Activated CD4-positive, alpha-beta T cell treated with anti-CD3 and anti-CD28 coated beads, Interleukin-2, amount 10 ng/mL, durations not matched to agents 7 days and 5 days (primary cell): ENCODE data around the gene JAK1. TPM values are rescaled to one million over a fixed set of nuclear protein-coding genes. Genes with fewer than 3 reads are reported as not detected.

Experiments used
- CTCF ChIA-PET: fragments of 350-600 bp; sonication (Branson Sonifier 250); formaldehyde crosslinking; loops from one replicate; lab custom pipeline; 2021; ENCODE audit warnings: antibody characterized with exemption; lab: Charles Lee
- POLR2A ChIA-PET: fragments of 350-600 bp; sonication (Branson Sonifier 250); formaldehyde crosslinking; loops from one replicate; lab custom pipeline; 2021; ENCODE audit warnings: antibody characterized with exemption; lab: Charles Lee
- DNase-seq: peaks from one replicate; pipeline ENCODE4 v3.0.0-alpha.2; 2020
- H3K27ac Mint-ChIP-seq: one replicate; pipeline ENCODE4 v1.8.0; 2021; ENCODE audit warnings: mild to moderate bottlenecking, moderate library complexity, mixed read lengths
- H3K27me3 Mint-ChIP-seq: one replicate; pipeline ENCODE4 v1.8.0; 2021; ENCODE audit warnings: mixed read lengths
- H3K36me3 Mint-ChIP-seq: one replicate; pipeline ENCODE4 v1.8.0; 2021; ENCODE audit warnings: low read depth, mixed read lengths
- H3K4me1 Mint-ChIP-seq: one replicate; pipeline ENCODE4 v1.8.0; 2021; ENCODE audit warnings: mixed read lengths
- H3K4me3 Mint-ChIP-seq: one replicate; pipeline ENCODE4 v1.8.0; 2021; ENCODE audit warnings: mild to moderate bottlenecking, moderate library complexity, mixed read lengths
- H3K9me3 Mint-ChIP-seq: one replicate; pipeline ENCODE4 v1.8.0; 2021; ENCODE audit warnings: mixed read lengths
- total RNA-seq, 2 experiments: library from RNA; stranded (reverse); gene quantifications; one replicate each; pipeline ENCODE4 v1.2.3, GENCODE V29; 2021

JAK1 gene
- total RNA-seq, 2 experiments from 2014 or later, result 198 to 212 TPM

DNA sequence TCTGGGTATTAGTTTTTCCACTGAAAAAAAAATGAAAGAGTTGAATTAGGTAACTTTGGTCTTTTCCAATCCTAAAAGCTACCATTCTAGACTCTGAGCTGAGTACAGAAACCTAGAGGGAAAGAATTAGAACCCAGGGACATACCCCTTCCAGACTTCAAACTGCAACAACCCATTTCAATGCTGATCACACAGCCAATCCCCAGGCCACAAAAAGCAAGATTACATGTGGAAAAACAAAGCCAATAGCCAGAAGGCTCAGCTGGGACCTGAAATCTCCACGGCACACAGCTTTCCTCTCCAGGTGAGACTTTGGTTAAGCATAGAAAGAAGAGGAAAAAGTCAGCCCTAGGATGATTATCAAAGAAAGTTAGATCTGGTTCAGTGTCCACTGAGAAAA, 88.8 kb downstream of the JAK1 start:
- no peak for DNase-seq
- Mint-ChIP-seq H3K27me3 (no peaks in the 10 kb centered on the region), H3K27ac (peak overlapping the region; percentile 86), H3K4me3 (peak overlapping the region; percentile 64), H3K4me1 (peaks cover 62% of the 10 kb centered on the region), H3K36me3 (peaks cover 76% of the 10 kb centered on the region), H3K9me3 (no peaks in the 10 kb centered on the region)
- ChIA-PET POLR2A (no interaction called here), CTCF (interaction anchor here (0.6 to 1.1 kb wide), 2 partner anchors 60 to 201 kb away, joined by 3 read pairs; no protein-coding TSS in a partner anchor)

DNA sequence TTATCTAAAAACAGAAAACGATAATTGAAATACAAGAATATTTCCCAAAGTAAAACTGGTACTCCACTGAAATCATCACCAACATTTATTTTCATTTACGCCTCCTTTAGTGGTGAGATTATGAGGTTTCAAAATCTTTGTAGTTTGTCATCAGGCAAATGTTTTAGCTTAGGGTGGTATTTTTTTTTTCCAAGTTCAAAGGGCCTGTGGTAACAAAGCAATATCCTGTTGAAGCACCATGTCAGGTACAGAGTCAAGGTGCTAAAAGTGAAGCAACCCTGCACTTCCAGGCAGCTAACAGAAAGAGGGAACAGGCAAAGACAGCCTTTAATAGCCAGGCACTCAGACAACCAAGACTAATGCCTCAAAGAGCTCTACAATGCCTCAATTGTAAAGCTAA, 89.2 kb downstream of the JAK1 start:
- DNase-seq, result peak; percentile 67
- no peaks in the 10 kb centered on the region for H3K27me3 Mint-ChIP-seq
- H3K27ac Mint-ChIP-seq, result peak overlapping the region; percentile 86
- ChIA-PET POLR2A (no interaction called here), CTCF (interaction anchor here (0.7 kb wide), 1 partner anchor 366 kb away, joined by 3 read pairs; no protein-coding TSS in a partner anchor)
- peaks cover 77% of the 10 kb centered on the region for H3K36me3 Mint-ChIP-seq
- H3K4me1 Mint-ChIP-seq, result peaks cover 59% of the 10 kb centered on the region
- no peaks in the 10 kb centered on the region for H3K9me3 Mint-ChIP-seq
- peak overlapping the region; percentile 64 for H3K4me3 Mint-ChIP-seq

DNA sequence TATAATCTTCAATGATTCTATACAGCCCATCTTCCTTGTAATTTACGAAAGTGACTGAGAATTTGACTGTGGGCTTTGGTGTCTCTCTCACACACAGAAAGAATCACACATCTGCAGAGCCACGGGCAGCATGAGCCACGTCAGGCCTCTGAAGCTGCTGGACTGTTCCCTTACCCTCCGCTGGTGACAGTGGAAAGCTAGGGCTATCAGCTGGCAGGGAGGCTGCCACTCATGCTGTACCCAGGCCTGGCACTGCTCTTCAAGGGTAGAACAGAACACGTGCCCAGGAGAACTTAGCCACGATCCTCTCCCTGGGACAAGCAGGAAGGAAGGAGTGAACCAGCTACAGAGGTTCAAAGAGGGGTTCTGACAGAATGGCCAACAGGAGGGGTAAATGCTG, 90.7 kb downstream of the JAK1 start:
- CTCF ChIA-PET, result no interaction called here
- Mint-ChIP-seq H3K27me3 (no peaks in the 10 kb centered on the region), H3K27ac (peak overlapping the region; percentile 77), H3K4me1 (peaks cover 54% of the 10 kb centered on the region), H3K9me3 (no peaks in the 10 kb centered on the region), H3K4me3 (no peak overlapping the region), H3K36me3 (peaks cover 81% of the 10 kb centered on the region)
- POLR2A ChIA-PET, result interaction anchor here (0.7 kb wide), 1 partner anchor 1151 kb away, joined by 3 read pairs; no protein-coding TSS in a partner anchor
- DNase-seq, result no peak

DNA sequence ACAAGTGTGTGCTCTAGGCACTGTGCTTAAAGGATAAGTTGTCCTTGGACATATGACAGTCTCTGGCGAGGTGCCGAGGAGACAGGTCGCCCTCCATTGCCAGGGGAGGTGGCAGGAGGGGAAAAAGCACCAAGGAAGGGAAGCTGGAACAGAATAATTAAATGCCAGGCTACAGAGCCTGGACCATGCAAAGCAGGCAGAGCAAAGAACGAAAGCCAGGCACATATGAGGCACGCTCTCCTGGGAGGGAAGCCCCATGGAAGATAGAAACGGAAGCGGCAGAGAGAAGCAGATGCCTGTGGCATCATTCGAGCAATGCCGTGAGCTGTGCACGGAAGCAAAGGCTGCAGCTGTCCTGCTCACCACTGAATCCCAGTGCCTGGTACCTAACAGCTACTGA, 91.2 kb downstream of the JAK1 start:
- Mint-ChIP-seq H3K27me3 (no peaks in the 10 kb centered on the region), H3K9me3 (no peaks in the 10 kb centered on the region), H3K27ac (peak overlapping the region; percentile 78), H3K4me1 (peaks cover 54% of the 10 kb centered on the region), H3K36me3 (peaks cover 83% of the 10 kb centered on the region), H3K4me3 (no peak overlapping the region)
- CTCF ChIA-PET, result no interaction called here
- DNase-seq, result no peak
- POLR2A ChIA-PET, result no interaction called here

DNA sequence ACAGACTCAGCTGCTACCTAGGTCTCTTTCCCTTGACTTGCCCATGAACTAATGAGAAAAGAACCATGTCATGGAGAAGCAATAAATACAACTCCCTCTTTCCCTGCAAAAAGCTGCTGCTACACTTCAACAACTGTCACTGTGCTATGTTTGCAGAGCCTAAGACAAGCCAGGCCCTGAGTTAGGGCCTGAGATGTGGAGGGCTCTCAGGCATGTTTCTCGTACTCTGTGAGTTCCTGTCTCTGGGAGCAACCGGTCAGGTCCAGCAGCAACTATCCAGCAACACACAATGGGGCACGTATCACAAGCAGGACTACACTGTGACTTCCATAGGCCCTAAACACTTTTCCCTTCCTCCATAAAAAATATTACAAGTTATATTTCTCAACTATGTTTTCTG, 91.7 kb downstream of the JAK1 start:
- no peak for DNase-seq
- peak overlapping the region; percentile 48 for H3K27ac Mint-ChIP-seq
- ChIA-PET POLR2A (no interaction called here), CTCF (interaction anchor here (2.6 kb wide), 1 partner anchor 20 kb away, joined by 7 read pairs; no protein-coding TSS in a partner anchor)
- no peak overlapping the region for H3K4me3 Mint-ChIP-seq
- H3K9me3 Mint-ChIP-seq, result no peaks in the 10 kb centered on the region
- H3K27me3 Mint-ChIP-seq, result no peaks in the 10 kb centered on the region
- peaks cover 79% of the 10 kb centered on the region for H3K36me3 Mint-ChIP-seq
- peaks cover 54% of the 10 kb centered on the region for H3K4me1 Mint-ChIP-seq

DNA sequence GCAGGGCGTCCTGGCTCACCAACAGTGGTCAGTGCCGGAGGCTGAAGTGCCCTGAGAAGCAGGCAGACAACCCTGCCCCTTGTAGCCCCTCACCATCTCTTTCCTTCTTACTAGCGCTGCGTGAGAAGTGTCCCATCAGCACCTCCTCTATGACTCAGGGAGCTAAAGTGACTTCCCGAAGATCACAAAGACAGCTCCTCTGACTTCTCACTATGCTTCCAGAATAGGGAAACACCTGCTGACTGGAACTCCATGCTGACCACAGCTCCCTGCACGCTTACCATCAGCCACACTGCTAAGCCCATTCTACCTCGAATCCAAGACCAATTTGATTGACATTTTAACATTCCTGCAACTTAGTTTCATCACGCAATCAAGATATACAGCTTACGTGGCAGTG, 92.8 kb downstream of the JAK1 start:
- DNase-seq, result no peak
- H3K36me3 Mint-ChIP-seq, result peaks cover 77% of the 10 kb centered on the region
- peaks cover 45% of the 10 kb centered on the region for H3K4me1 Mint-ChIP-seq
- ChIA-PET POLR2A (no interaction called here), CTCF (interaction anchor here (1.2 to 2.6 kb wide), 2 partner anchors 14 to 21 kb away, joined by 3 to 7 read pairs; no protein-coding TSS in a partner anchor)
- no peak overlapping the region for H3K4me3 Mint-ChIP-seq
- H3K27me3 Mint-ChIP-seq, result no peaks in the 10 kb centered on the region
- no peak overlapping the region for H3K27ac Mint-ChIP-seq
- no peaks in the 10 kb centered on the region for H3K9me3 Mint-ChIP-seq

DNA sequence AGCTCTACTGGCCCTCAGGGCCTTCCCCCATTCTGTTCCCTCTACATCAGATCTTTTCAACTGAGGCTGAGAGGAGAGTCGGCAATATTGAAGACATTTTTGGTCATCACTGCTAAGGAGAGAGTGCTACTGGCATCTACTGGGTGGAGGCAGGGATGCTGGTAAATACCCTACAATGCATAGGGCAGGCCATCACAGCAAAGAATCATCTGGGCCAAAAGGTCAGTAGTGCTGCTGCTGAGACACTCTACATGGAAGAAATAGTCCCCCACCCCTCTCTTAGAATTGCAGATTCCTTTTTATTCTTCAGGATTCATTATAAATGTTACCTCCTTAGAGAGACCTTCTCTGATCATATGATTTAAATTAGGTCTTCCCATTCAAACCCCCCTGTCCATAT, 94.3 kb downstream of the JAK1 start:
- Mint-ChIP-seq H3K4me1 (peaks cover 32% of the 10 kb centered on the region), H3K9me3 (no peaks in the 10 kb centered on the region), H3K27ac (peak overlapping the region; percentile 37), H3K4me3 (no peak overlapping the region), H3K27me3 (no peaks in the 10 kb centered on the region), H3K36me3 (peaks cover 72% of the 10 kb centered on the region)
- CTCF ChIA-PET, result interaction anchor here (2.6 kb wide), 1 partner anchor 22 kb away, joined by 7 read pairs; no protein-coding TSS in a partner anchor
- POLR2A ChIA-PET, result no interaction called here
- DNase-seq, result no peak

DNA sequence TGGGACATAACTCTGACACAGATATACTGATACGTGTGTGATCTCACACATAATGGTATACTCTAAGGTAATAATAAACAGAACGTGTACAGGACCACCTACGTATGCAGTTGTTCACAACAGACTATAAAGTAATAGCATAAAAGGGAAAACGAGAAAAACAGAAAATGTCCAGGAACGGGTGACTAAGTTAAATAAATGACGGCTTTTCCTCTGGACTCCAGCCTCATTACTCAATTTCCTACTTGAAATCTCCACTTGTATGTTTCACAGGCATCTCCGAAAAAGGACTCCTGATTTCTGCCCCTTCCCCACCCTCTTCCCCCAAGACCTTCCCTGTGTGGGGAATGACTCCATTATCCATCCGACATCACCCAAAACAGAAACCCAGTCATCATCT, 95.1 kb downstream of the JAK1 start:
- CTCF ChIA-PET, result no interaction called here
- no peaks in the 10 kb centered on the region for H3K27me3 Mint-ChIP-seq
- H3K4me3 Mint-ChIP-seq, result no peak overlapping the region
- POLR2A ChIA-PET, result no interaction called here
- H3K4me1 Mint-ChIP-seq, result peaks cover 24% of the 10 kb centered on the region
- peak overlapping the region; percentile 37 for H3K27ac Mint-ChIP-seq
- no peak for DNase-seq
- H3K36me3 Mint-ChIP-seq, result peaks cover 72% of the 10 kb centered on the region
- no peaks in the 10 kb centered on the region for H3K9me3 Mint-ChIP-seq

DNA sequence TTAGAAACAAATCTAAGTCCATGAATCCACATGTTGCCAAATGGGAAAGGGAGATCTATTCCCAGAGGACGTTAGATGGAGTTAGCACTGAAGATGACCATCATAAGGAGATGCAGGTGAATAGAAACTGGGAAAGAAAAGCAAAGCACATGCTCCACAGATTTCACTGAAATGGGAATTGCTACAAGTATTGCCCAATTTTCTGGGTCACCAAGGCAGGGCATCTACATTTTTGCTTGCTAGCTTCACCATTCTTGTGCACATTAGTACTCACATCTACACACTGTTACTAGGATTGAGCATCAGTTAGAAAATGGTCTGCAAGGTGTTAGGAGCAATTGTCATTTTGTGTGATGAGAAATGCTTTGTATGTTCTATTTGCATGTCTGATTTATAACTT, 99.1 kb downstream of the JAK1 start:
- DNase-seq, result no peak
- POLR2A ChIA-PET, result no interaction called here
- peaks cover 30% of the 10 kb centered on the region for H3K4me1 Mint-ChIP-seq
- peaks cover 62% of the 10 kb centered on the region for H3K36me3 Mint-ChIP-seq
- H3K4me3 Mint-ChIP-seq, result no peak overlapping the region
- H3K27me3 Mint-ChIP-seq, result no peaks in the 10 kb centered on the region
- CTCF ChIA-PET, result interaction anchor here (1.8 kb wide), 1 partner anchor 44 kb away, joined by 4 read pairs; no protein-coding TSS in a partner anchor
- no peaks in the 10 kb centered on the region for H3K9me3 Mint-ChIP-seq
- H3K27ac Mint-ChIP-seq, result no peak overlapping the region

DNA sequence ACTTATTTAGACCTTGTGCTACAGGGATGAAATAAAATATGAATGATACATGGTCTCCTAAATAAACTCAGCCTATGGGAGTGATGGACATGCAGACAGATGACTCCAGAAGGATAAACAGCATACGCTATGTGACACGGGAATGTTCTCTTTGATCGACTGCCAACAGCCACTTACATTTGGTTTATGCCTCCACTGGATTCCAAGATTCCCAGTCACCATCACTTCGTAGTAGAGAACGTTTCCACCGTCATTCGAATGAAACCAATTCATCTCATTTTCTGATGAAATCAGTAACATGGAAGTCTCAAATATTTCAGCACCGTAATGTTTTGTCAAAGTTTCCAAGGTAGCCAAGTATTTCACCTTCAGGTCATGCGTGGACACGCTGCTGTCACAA, 99.7 kb downstream of the JAK1 start:
- ChIA-PET POLR2A (no interaction called here), CTCF (no interaction called here)
- Mint-ChIP-seq H3K9me3 (no peaks in the 10 kb centered on the region), H3K4me1 (peaks cover 29% of the 10 kb centered on the region), H3K36me3 (peaks cover 61% of the 10 kb centered on the region), H3K27me3 (no peaks in the 10 kb centered on the region), H3K27ac (no peak overlapping the region), H3K4me3 (no peak overlapping the region)
- DNase-seq, result no peak

DNA sequence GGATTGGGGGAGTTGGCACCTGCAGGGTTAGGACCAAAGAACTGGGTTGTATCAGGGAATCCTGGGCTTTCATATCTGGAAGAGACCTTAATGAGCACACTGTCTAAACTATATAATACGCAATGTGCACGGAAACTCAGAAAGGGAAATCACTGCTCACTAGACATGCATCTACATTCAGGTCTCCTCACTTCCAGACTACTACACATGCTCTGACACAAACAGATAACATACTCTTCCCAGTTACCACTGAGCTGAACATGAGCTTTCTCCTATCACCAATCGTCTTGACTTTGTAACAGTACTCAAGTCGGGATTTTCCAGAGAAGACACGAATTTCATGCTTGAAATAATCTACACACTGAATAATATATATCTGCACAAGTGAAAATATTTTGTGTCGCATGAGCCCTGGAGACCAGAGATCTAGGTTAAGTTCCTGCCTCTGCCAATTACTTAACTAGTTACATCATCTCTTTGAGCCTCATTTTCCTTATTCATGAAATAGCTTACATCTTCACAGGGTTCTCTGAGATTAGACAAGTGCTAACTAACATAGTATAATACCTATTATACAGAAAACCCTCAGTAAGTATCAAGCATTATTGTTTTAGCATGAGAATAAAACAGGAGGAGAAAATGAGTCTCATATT, 101.1 kb downstream of the JAK1 start:
- H3K9me3 Mint-ChIP-seq, result no peaks in the 10 kb centered on the region
- peaks cover 33% of the 10 kb centered on the region for H3K4me1 Mint-ChIP-seq
- H3K36me3 Mint-ChIP-seq, result peaks cover 63% of the 10 kb centered on the region
- H3K4me3 Mint-ChIP-seq, result no peak overlapping the region
- no peak for DNase-seq
- ChIA-PET CTCF (no interaction called here), POLR2A (no interaction called here)
- no peaks in the 10 kb centered on the region for H3K27me3 Mint-ChIP-seq
- peak overlapping the region; percentile 81 for H3K27ac Mint-ChIP-seq

DNA sequence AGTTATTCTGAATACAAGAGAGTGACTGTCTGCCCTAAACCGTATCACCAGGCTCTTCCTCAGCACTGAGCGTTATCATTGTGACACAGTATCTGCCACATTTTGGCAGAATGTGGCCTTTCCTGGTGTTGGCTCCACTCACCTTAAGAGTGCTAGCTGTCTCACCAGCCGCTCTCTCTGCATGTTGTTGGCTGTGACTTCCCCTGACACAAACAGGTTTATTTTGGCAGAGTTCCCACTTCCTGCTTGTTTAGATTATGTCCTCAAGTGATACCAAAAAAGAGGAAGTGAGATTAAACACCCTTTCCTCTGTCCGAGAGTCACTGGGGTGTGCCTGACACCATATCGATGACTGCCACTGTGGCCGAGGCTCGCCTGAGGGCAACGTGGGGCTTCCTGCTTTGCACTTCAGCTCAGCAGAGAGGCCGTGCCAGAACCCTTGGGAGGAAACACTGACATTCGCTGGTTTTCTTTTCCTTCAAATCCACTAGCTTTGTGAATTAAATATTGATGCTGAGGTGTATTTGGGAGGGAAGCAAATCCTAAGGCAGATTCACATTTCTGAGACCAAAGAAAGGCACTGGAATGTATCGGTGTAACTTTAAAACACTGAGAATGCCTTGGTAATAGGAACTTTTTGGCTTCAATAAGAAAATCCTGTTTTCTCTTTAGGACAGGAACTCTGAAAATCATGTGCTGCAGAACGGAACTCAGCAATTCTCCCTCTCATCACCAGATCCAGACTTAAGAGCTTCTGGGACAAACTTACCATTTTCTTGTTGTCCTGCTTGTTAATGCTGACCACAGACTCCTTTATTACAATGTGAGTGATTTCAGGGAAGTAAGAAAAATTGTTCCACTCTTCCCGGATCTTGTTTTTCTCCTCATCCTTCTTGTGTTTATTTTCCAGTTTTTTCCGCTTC, 102.1 kb downstream of the JAK1 start:
- H3K36me3 Mint-ChIP-seq, result peaks cover 69% of the 10 kb centered on the region
- POLR2A ChIA-PET, result no interaction called here
- CTCF ChIA-PET, result interaction anchor here (0.6 kb wide), 1 partner anchor 200 kb away, joined by 5 read pairs; no protein-coding TSS in a partner anchor
- H3K27me3 Mint-ChIP-seq, result no peaks in the 10 kb centered on the region
- peaks cover 33% of the 10 kb centered on the region for H3K4me1 Mint-ChIP-seq
- H3K27ac Mint-ChIP-seq, result peak overlapping the region; percentile 81
- H3K9me3 Mint-ChIP-seq, result no peaks in the 10 kb centered on the region
- H3K4me3 Mint-ChIP-seq, result no peak overlapping the region
- peak; percentile 51 for DNase-seq

DNA sequence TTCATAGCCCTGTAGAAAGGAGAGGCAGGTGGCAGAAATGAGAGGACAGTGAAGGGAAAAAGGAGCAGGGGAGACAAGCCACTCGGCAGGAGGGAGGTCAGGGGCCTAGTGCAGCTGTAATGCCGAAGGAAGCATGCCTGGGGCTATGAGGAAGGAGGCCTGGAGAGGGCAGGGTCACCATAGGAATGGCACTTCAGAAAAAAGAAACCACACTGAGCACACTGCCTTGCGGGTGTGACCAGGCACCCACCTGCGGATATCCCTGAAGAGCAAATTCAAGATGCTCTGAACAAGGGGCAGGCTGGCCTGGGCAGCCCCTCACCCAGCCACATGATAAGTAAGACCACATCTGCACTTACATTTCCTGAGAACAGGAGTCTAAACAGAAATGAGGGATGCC, 104.7 kb downstream of the JAK1 start:
- ChIA-PET CTCF (no interaction called here), POLR2A (no interaction called here)
- H3K9me3 Mint-ChIP-seq, result no peaks in the 10 kb centered on the region
- H3K36me3 Mint-ChIP-seq, result peaks cover 78% of the 10 kb centered on the region
- DNase-seq, result no peak
- no peak overlapping the region for H3K4me3 Mint-ChIP-seq
- H3K27me3 Mint-ChIP-seq, result no peaks in the 10 kb centered on the region
- peaks cover 33% of the 10 kb centered on the region for H3K4me1 Mint-ChIP-seq
- peak overlapping the region; percentile 51 for H3K27ac Mint-ChIP-seq
